ENCODE measurements around the gene ANKRD17. TPM values are rescaled to one million over a fixed set of nuclear protein-coding genes. Genes with fewer than 3 reads are reported as not detected.

Gene ANKRD17
- total RNA-seq, 1 donor from 2014 or later = 67.3 TPM

GRCh38 chr4:73170518-73171198 is 87.9 kb downstream of the ANKRD17 start:
- Histone ChIP-seq H3F3A (ENCODE audit: low read depth) (no peaks in the 10 kb centered on the region), H3K27me3 (no peaks in the 10 kb centered on the region), H3K9me3 (ENCODE audit: low read depth) (peaks cover 5% of the 10 kb centered on the region), H3K9ac (no peak overlapping the region), H4K20me1 (ENCODE audit: low read depth) (no peaks in the 10 kb centered on the region), H3K4me2 (no peak overlapping the region), H3K36me3 (peaks cover 39% of the 10 kb centered on the region), H3K4me1 (no peaks in the 10 kb centered on the region), H3K4me3 (no peak overlapping the region), H2AFZ (replicated peaks) (no peak overlapping the region), H3K27ac (no peak overlapping the region), H3K79me2 (ENCODE audit: low read depth) (peaks cover 64% of the 10 kb centered on the region)
- TF ChIP-seq CTCF (IDR thresholded peaks at IDR 0.05) = no peak
- no peak for TF ChIP-seq EZH2 (IDR thresholded peaks at IDR 0.05)
- TF ChIP-seq EZH2phosphoT487 (IDR thresholded peaks at IDR 0.05) = no peak
- no peaks in the 10 kb centered on the region for H3K27me3 Mint-ChIP-seq (ENCODE audit: insufficient read depth, low read depth)
- H3K36me3 Mint-ChIP-seq = peaks cover 81% of the 10 kb centered on the region
- H3K4me1 Mint-ChIP-seq = no peaks in the 10 kb centered on the region
- DNase-seq (ENCODE audit: low spot score) = no peak
- H3K27ac Mint-ChIP-seq = no peak overlapping the region
- H3K4me3 Mint-ChIP-seq = no peak overlapping the region
- H3K9me3 Mint-ChIP-seq = peaks cover 53% of the 10 kb centered on the region

- Histone ChIP-seq H3F3A (ENCODE audit: low read depth) (no peaks in the 10 kb centered on the region), H3K9ac (no peak overlapping the region), H3K36me3 (peaks cover 23% of the 10 kb centered on the region), H3K27ac (no peak overlapping the region), H2AFZ (replicated peaks) (no peak overlapping the region), H4K20me1 (ENCODE audit: low read depth) (no peaks in the 10 kb centered on the region), H3K4me3 (no peak overlapping the region), H3K79me2 (ENCODE audit: low read depth) (peaks cover 46% of the 10 kb centered on the region), H3K9me3 (ENCODE audit: low read depth) (peaks cover 5% of the 10 kb centered on the region), H3K4me2 (no peak overlapping the region), H3K4me1 (no peaks in the 10 kb centered on the region), H3K27me3 (no peaks in the 10 kb centered on the region)
- no peak overlapping the region for H3K27ac Mint-ChIP-seq
- no peak for DNase-seq (ENCODE audit: low spot score)
- H3K27me3 Mint-ChIP-seq (ENCODE audit: insufficient read depth, low read depth) = no peaks in the 10 kb centered on the region
- no peak overlapping the region for H3K4me3 Mint-ChIP-seq
- peaks cover 55% of the 10 kb centered on the region for H3K36me3 Mint-ChIP-seq
- peaks cover 22% of the 10 kb centered on the region for H3K9me3 Mint-ChIP-seq
- no peaks in the 10 kb centered on the region for H3K4me1 Mint-ChIP-seq
- TF ChIP-seq EZH2 (IDR thresholded peaks at IDR 0.05) = no peak
- TF ChIP-seq CTCF (IDR thresholded peaks at IDR 0.05) = no peak
- no peak for TF ChIP-seq EZH2phosphoT487 (IDR thresholded peaks at IDR 0.05)
These were observed 92.4 kb downstream of the ANKRD17 start for GRCh38 chr4:73166212-73166611.

GRCh38 chr4:73161527-73162185 is 96.9 kb downstream of the ANKRD17 start:
- H3K36me3 Mint-ChIP-seq = peaks cover 40% of the 10 kb centered on the region
- Histone ChIP-seq H3K4me2 (no peak overlapping the region), H3K9me3 (ENCODE audit: low read depth) (no peaks in the 10 kb centered on the region), H4K20me1 (ENCODE audit: low read depth) (no peaks in the 10 kb centered on the region), H3F3A (ENCODE audit: low read depth) (no peaks in the 10 kb centered on the region), H3K27me3 (no peaks in the 10 kb centered on the region), H3K9ac (no peak overlapping the region), H3K4me1 (no peaks in the 10 kb centered on the region), H3K4me3 (no peak overlapping the region), H3K27ac (no peak overlapping the region), H3K36me3 (peaks cover 21% of the 10 kb centered on the region), H3K79me2 (ENCODE audit: low read depth) (peaks cover 39% of the 10 kb centered on the region), H2AFZ (replicated peaks) (no peak overlapping the region)
- H3K27me3 Mint-ChIP-seq (ENCODE audit: insufficient read depth, low read depth) = no peaks in the 10 kb centered on the region
- DNase-seq (ENCODE audit: low spot score) = no peak
- H3K9me3 Mint-ChIP-seq = peaks cover 10% of the 10 kb centered on the region
- no peaks in the 10 kb centered on the region for H3K4me1 Mint-ChIP-seq
- H3K4me3 Mint-ChIP-seq = no peak overlapping the region
- TF ChIP-seq EZH2 (IDR thresholded peaks at IDR 0.05) (no peak), CTCF (IDR thresholded peaks at IDR 0.05) (no peak), EZH2phosphoT487 (IDR thresholded peaks at IDR 0.05) (no peak)
- no peak overlapping the region for H3K27ac Mint-ChIP-seq

Measured in neural progenitor cell (in vitro differentiated cells).